Fibroblast of lung (primary cell): ENCODE measurements around the gene CEP41.
"Not testable (repeated sequence)": the region's sequence is repeated elsewhere in the genome, so short reads cannot be mapped to it uniquely, and the experiment has no call there.

Experiments
- CTCF ChIP-seq, 2 donors: IDR thresholded peaks in 1 of 2; conservative IDR thresholded peaks in 1 of 2; 1 replicate in 1 of 2; 2 replicates in 1 of 2; pipeline ENCODE4 v1.5.1; 2011 to 2012; ENCODE audit warnings: low read length in 2 of 2, control low read depth in 1 of 2, inconsistent platforms in 1 of 2, low read depth in 1 of 2, mild to moderate bottlenecking in 1 of 2
- EZH2 ChIP-seq: IDR thresholded peaks from 2 replicates; pipeline ENCODE4 v1.5.1; 2012; ENCODE audit warnings: low read length, control low read depth, mild to moderate bottlenecking; ENCODE audit errors: missing control alignments

GRCh38 chr7:130376461-130376860 is 64.4 kb downstream of the CEP41 start:
- TF ChIP-seq CTCF (conservative IDR thresholded peaks at IDR 0.05 in 1 of 2, IDR thresholded peaks at IDR 0.05 in 1 of 2; ENCODE audit: low read depth in 1 of 2, low read length in 2 of 2); EZH2: not testable (repeated sequence)
